ENCODE measurements around the gene GJB4. TPM values are rescaled to one million over a fixed set of nuclear protein-coding genes. Genes with fewer than 3 reads are reported as not detected.

GJB4 gene
- polyA plus RNA-seq, 1 donor from 2014 or later = not detected

GRCh38 chr1:34740161-34740868 lies 19.2 kb upstream of the GJB4 start:
- H3K27ac ChIP-seq (ENCODE audit: low read length) = no peak overlapping the region
- H2AFZ ChIP-seq (ENCODE audit: low read depth, low read length) = no peak overlapping the region

GRCh38 chr1:34742667-34743270 lies 16.8 kb upstream of the GJB4 start:
- no peak overlapping the region for H3K4me2 ChIP-seq (ENCODE audit: low read length)
- no peaks in the 10 kb centered on the region for H3F3A ChIP-seq (ENCODE audit: insufficient read depth, low read length, poor library complexity, severe bottlenecking)
- H4K20me1 ChIP-seq (ENCODE audit: insufficient read depth) = no peaks in the 10 kb centered on the region
- no peak overlapping the region for H3K27ac ChIP-seq (ENCODE audit: low read length)
- H3K36me3 ChIP-seq (ENCODE audit: insufficient read depth, low read length) = no peaks in the 10 kb centered on the region
- H3K9me3 ChIP-seq (ENCODE audit: low read length) = no peaks in the 10 kb centered on the region
- no peaks in the 10 kb centered on the region for H3K79me2 ChIP-seq (replicated peaks; ENCODE audit: insufficient read depth, low read length)
- peak; percentile 97 for TF ChIP-seq CTCF (IDR thresholded peaks at IDR 0.05; ENCODE audit: poor library complexity, severe bottlenecking)
- TF ChIP-seq POLR2AphosphoS5 (IDR thresholded peaks at IDR 0.05) = no peak
- TF ChIP-seq MXI1 (conservative IDR thresholded peaks at IDR 0.05; ENCODE audit: poor library complexity, severe bottlenecking) = no peak
- peak; percentile 98 for TF ChIP-seq RAD21 (conservative IDR thresholded peaks at IDR 0.05)
- TF ChIP-seq EP300 (conservative IDR thresholded peaks at IDR 0.05; ENCODE audit: poor library complexity, severe bottlenecking) = no peak
- no peak for TF ChIP-seq EZH2 (IDR thresholded peaks at IDR 0.05; ENCODE audit: borderline replicate concordance, insufficient read depth, low read length, poor library complexity, severe bottlenecking)
- TF ChIP-seq TAF1 (IDR thresholded peaks at IDR 0.05; ENCODE audit: low read depth) = no peak
- no peak for TF ChIP-seq REST (IDR thresholded peaks at IDR 0.05; ENCODE audit: borderline replicate concordance)
- TF ChIP-seq SMC3 (conservative IDR thresholded peaks at IDR 0.05; ENCODE audit: poor library complexity) = peak; percentile 89
- H3K9ac ChIP-seq (ENCODE audit: low read length) = no peak overlapping the region
- no peak overlapping the region for H3K4me3 ChIP-seq (ENCODE audit: low read length)
- no peaks in the 10 kb centered on the region for H3K27me3 ChIP-seq (ENCODE audit: insufficient read depth, low read depth, low read length)
- H2AFZ ChIP-seq (ENCODE audit: low read depth, low read length) = no peak overlapping the region
- H3K9me2 ChIP-seq (ENCODE audit: insufficient read depth, low read length) = no peaks in the 10 kb centered on the region

More at GRCh38 chr1:34740161-34740868, 19.2 kb upstream of the GJB4 start:
- no peaks in the 10 kb centered on the region for H3K27me3 ChIP-seq (ENCODE audit: insufficient read depth, low read depth, low read length)
- no peak overlapping the region for H3K9ac ChIP-seq (ENCODE audit: low read length)
- H3K4me2 ChIP-seq (ENCODE audit: low read length) = no peak overlapping the region
- no peak overlapping the region for H3K4me3 ChIP-seq (ENCODE audit: low read length)
- no peaks in the 10 kb centered on the region for H3K36me3 ChIP-seq (ENCODE audit: insufficient read depth, low read length)
- H3F3A ChIP-seq (ENCODE audit: insufficient read depth, low read length, poor library complexity, severe bottlenecking) = no peaks in the 10 kb centered on the region
- no peaks in the 10 kb centered on the region for H3K9me3 ChIP-seq (ENCODE audit: low read length)
- H4K20me1 ChIP-seq (ENCODE audit: insufficient read depth) = no peaks in the 10 kb centered on the region
- no peaks in the 10 kb centered on the region for H3K79me2 ChIP-seq (replicated peaks; ENCODE audit: insufficient read depth, low read length)
- H3K9me2 ChIP-seq (ENCODE audit: insufficient read depth, low read length) = no peaks in the 10 kb centered on the region
- TF ChIP-seq CTCF (IDR thresholded peaks at IDR 0.05; ENCODE audit: poor library complexity, severe bottlenecking) (peak; percentile 30), SMC3 (conservative IDR thresholded peaks at IDR 0.05; ENCODE audit: poor library complexity) (no peak)
